HG02759 (cell line): ENCODE results near the gene SPAG9.
A peak's percentile ranks its signal among the peaks of the same experiment; 100 is the strongest.

Source experiments
- ATAC-seq: cut with Tn5 transposase; IDR thresholded peaks from one replicate; pipeline ENCODE4 v1.9.1; 2021; ENCODE audit warnings: mild to moderate bottlenecking, moderate library complexity; ENCODE audit not compliant: unreplicated experiment

SPAG9 gene

GRCh38 chr17:50955667-50956120 is 165.0 kb downstream of the SPAG9 start:
- ATAC-seq, result no peak

- no peak for ATAC-seq
Measured at GRCh38 chr17:50955160-50955559, 165.5 kb downstream of the SPAG9 start.

- ATAC-seq, result no peak
Measured at GRCh38 chr17:50954641-50955121, 166.0 kb downstream of the SPAG9 start.

GRCh38 chr17:50953831-50954601 is 166.7 kb downstream of the SPAG9 start:
- ATAC-seq, result no peak

- no peak for ATAC-seq
Measured at GRCh38 chr17:50953518-50953830, 167.2 kb downstream of the SPAG9 start.

GRCh38 chr17:50952889-50953288 is 167.8 kb downstream of the SPAG9 start:
- no peak for ATAC-seq

- no peak for ATAC-seq
Measured at GRCh38 chr17:50952013-50952412, 168.7 kb downstream of the SPAG9 start.

GRCh38 chr17:50949989-50950877 is 170.4 kb downstream of the SPAG9 start:
- peak; percentile 63 for ATAC-seq

- ATAC-seq, result no peak
Measured at GRCh38 chr17:50949128-50949988, 171.3 kb downstream of the SPAG9 start.

GRCh38 chr17:50948711-50949110 is 172.0 kb downstream of the SPAG9 start:
- no peak for ATAC-seq

- ATAC-seq, result no peak
Measured at GRCh38 chr17:50947782-50948543, 172.7 kb downstream of the SPAG9 start.

- no peak for ATAC-seq
Measured at GRCh38 chr17:50946891-50947781, 173.5 kb downstream of the SPAG9 start.

GRCh38 chr17:50946223-50946890 is 174.3 kb downstream of the SPAG9 start:
- no peak for ATAC-seq

- no peak for ATAC-seq
Measured at GRCh38 chr17:50945779-50946222, 174.9 kb downstream of the SPAG9 start.

GRCh38 chr17:50944902-50945720 is 175.6 kb downstream of the SPAG9 start:
- ATAC-seq, result no peak

GRCh38 chr17:50944054-50944901 is 176.4 kb downstream of the SPAG9 start:
- ATAC-seq, result no peak

GRCh38 chr17:50943575-50943933 is 177.1 kb downstream of the SPAG9 start:
- no peak for ATAC-seq
